HUDEP-2 (cell line): Measurements from ENCODE around the gene GRM5.
"Not testable (repeated sequence)": the region's sequence is repeated elsewhere in the genome, so short reads cannot be mapped to it uniquely, and the experiment has no call there.

Source experiments
- DNase-seq, 76 experiments: peaks; one replicate each; lab custom pipeline; 2025; ENCODE audit not compliant: unreplicated experiment in 76 of 76; lab: John Stamatoyannopoulos, UW

The GRM5 gene

DNA sequence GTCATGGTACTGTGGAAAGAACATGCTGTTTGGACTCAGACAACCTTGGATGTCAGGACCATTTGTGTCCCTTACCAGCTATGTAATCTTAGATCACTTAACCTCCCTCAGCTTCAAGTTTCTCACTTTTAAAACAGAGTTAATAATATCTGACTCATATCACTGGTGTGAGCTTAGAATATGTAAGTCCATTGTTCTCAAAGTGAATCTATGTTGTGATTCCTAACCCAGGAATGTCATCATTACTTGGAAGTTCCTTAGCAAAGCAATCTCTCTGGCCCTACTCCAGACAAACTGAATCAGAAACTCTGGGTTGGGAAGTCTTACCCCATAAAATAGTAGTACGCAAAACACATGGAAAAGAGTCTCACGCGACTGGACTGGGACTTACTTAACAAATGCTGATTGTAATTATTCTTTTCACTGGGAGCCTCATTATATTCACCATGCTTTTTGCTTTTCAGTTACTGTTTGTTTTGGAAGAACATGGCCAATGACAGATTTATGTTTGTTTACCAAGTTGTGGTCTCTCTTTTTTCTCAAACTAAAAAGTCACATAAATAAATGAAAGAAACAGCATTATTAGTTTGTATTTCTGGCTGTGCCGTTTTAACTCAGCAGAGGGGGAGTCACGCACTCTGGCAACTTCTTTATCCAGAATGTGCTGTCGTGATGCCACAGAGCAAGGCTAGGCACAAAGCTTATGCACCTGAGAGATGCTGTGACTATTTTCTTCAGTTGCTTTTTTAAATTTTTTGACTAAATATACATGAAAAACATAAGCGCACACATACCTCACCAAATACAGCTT, 510.6 kb downstream of the GRM5 start:
- no peak for DNase-seq

DNA sequence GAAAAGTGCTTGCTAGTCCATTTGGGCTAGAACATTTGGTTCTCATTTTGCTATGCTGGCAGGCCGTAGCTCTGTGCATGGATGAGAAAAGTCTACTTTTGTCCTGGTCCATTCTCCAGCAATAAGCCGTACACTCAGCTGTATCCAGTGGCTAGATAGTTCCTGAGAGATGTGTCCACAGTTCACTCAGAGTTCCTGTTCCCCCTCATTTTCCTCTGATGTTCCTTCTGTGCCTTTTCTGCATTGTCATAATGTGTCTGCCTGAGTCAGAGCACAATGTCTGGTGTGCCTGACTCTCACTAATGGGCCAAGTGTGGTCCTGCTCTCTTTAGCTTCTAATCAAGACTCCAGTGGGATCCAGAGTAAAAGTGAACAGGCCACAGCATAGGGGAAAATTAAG, 512.6 kb downstream of the GRM5 start:
- DNase-seq = no peak

GRCh38 chr11:88552379-88553062, 513.3 kb downstream of the GRM5 start:
- peak in 41 of 76 experiments; percentile 1 to 54 (median 16) for DNase-seq

DNA sequence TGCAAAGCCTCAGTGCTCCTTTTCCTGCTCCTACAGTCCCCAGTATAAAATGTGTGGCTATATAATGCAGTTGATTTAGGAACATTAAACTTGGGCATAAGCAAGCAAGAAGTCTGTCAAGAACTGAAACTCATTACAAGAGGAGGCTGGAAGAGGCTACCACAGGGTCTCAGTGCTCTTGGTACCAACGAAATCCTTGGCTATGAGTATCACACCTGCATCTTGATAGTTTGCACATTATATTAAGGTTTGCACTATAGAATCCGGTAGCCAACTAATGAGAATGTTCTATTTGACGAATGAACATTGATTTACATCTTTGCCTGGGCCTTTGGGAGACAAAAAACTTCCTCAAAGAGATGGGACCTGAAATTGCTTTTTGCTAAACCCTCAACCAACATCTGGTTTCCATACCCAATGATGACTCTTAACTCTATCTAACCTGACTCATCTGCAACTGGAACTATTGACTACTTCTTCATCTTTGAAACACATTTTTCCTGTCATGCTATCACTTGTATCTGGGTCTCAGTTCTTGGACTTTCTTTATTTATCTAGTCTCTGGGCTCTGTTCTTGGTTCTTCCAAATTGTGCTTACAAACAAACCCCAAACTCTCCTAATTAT, 521.0 kb downstream of the GRM5 start:
- DNase-seq = no peak

DNA sequence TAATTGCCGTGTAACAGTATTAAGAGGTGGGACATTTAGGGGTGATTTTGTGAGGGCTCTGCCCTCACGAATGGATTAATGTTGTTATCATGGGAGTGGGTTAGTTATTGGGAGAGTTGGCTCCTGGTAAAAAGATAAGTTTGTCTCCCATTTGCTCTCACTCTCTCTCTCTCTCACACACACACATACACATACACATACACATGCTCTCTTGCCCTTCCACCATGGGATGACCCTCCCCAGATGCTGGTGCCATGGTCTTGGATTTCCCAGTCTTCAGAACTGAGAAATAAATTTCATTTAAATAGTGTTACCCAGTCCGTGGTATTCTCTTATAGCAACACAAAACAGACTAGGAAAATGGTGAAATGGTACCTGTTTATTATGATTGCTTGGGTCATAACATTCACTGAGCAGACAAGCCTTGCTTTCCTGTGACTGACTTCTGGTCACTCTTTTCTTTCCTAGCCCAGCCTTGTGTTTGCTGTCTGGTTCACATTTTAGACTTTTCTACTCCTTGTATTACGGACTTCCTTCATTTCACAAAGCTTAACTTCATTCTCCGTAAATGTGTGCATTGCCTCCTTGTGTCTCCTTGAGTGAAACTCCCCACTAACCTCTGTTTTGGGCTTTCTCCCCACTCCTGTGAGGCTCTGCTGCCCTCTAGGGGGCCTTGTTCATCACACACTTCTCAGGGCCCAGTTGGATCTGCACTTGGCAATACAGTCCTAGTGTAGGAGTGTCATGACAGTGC, 521.7 kb downstream of the GRM5 start:
- DNase-seq = peak in 68 of 76 experiments; percentile 3 to 81 (median 42)

GRCh38 chr11:88541006-88541405, 524.8 kb downstream of the GRM5 start:
- no peak for DNase-seq

- DNase-seq = no peak
These were observed 527.7 kb downstream of the GRM5 start for GRCh38 chr11:88538098-88538497.

GRCh38 chr11:88537613-88538012, 528.2 kb downstream of the GRM5 start:
- no peak for DNase-seq

GRCh38 chr11:88536616-88537265, 529.0 kb downstream of the GRM5 start:
- no peak for DNase-seq

- DNase-seq = no peak
These were observed 529.8 kb downstream of the GRM5 start for GRCh38 chr11:88535916-88536547.

DNA sequence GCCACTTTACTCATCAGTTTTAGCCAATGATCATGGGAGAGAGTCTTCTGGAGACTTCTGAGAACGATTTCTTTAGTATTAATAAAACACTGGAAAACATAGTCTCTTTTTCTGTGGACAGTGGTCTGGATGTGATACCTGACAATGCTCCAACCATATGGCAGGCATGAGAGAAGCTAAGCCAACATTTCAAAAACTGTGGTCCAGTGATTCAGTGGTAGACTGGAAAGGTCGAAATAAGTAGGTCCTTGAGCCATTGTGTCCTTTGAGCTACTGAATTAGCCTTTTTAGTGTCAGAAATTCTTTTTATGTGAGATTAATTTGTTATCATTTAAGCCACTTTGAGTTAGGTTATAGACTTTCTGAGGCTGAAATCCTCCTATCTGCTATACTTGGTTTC, 530.5 kb downstream of the GRM5 start:
- DNase-seq = no peak

DNA sequence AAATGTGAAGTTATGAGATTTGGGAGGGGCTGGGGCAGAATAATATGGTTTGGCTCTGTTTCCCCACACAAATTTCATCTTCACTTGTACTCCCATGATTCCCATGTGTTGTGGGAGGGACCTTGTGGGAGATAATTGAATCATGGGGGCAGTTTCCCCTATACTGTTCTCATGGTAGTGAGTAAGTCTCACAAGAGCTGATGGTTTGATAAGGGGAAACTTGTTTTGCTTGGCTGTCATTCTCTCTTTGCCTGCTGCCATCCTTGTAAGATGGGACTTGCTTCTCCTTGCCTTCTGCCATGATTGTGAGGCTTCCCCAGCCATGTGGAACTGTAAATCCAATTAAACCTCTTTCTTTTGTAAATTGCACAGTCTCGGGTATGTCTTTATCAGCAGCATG, 531.1 kb downstream of the GRM5 start:
- not testable (repeated sequence) for DNase-seq

DNA sequence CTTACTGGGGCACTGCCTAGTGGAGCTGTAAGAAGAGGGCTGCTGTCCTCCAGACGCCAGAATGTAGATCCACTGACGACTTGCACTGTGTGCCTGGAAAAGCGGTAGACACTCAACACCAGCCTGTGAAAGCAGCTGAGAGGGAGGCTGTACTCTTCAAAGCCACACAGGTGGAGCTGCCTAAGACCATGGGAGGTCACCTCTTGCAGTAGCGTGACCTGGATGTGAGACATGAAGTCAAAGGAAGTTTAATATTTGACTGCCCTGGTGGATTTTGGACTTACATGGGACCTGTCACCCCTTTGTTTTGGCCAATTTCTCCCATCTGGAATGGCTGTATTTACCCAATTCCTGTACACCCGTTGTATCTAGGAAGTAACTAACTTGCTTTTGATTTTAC, 531.6 kb downstream of the GRM5 start:
- DNase-seq = no peak

DNA sequence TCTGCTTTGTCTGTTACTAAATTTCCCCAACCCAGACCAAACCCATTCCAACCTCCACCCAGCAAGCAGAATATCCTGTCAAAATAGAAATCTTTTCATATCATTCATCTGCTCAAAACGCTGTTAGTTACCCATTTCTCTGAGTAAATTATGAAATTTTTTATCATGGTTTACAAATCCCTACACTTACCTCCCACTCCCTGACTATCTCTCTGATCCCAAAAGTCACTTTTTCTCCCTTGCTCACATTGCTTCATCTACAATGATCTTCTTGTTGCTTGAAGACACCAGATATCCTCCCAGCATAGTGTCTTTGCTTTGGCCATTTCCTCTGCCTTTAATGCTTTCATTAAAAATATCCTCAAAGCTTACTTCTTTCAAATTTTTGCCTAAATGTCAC, 532.8 kb downstream of the GRM5 start:
- DNase-seq = no peak

DNA sequence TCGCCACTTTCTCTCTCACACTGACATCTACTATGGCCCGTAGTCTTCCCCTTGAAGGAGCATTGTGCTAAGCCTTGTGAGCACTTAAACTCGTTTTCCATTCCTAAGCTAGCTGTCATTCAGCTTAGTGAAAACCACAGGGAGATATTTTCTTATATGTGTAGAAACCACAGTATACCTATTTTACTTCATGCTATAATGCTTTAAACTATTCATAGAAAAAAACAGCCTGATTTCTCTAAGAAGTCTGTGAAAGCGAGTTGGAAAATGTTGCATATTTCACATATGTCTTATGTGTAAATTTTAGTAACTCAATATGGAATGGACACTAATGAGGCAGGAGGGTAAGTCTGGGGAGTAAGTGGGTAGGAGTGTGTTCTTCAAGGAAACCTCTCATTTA, 534.0 kb downstream of the GRM5 start:
- DNase-seq = no peak

DNA sequence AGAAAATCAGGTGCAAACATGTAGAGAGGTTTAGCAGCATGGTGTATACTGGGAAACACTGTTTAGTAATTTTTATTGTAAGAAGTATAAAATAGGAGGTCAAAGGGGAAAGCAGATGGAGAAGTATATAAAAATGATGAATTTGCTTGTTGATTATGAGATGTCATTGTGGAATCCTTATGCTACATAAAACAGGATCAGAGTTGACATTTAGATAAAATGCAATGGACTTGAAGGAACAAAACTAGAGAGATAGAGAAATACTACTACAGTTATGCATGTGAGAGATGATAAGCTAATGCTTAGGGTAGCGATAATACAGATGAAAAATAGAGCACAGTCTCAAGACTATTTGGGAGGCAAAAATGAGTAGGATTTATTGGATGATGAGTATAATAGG, 536.4 kb downstream of the GRM5 start:
- no peak for DNase-seq

DNA sequence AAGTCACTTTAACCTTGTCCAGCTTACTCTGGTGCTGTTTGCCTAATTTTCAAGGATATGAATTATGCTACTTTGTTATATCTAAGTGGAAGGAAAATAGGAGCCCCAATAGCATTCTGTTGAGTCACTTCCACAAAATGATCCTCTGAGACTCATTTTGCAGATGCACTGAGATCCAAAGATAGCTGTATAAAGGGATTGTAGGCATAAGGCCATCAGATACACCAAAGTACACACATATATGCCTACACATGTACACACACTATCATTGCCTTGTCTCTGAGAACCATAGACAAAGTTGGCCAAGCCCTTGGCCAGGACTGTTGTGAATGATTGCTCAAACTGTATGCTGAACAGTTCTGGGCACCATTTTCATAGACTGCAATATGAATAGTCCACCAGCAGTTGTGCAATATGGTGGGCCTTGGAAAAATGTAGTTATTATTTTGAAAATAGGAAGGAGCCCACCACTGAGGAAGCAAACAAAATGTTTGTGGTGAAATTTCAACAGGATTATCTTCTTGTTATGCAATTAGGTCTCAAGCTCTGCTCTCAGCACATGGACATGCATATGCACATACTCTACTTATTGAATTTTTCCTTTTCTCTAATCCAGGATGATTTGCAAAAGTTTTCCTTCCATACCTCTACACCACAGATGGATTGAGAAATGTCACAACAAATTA, 542.3 kb downstream of the GRM5 start:
- no peak for DNase-seq

DNA sequence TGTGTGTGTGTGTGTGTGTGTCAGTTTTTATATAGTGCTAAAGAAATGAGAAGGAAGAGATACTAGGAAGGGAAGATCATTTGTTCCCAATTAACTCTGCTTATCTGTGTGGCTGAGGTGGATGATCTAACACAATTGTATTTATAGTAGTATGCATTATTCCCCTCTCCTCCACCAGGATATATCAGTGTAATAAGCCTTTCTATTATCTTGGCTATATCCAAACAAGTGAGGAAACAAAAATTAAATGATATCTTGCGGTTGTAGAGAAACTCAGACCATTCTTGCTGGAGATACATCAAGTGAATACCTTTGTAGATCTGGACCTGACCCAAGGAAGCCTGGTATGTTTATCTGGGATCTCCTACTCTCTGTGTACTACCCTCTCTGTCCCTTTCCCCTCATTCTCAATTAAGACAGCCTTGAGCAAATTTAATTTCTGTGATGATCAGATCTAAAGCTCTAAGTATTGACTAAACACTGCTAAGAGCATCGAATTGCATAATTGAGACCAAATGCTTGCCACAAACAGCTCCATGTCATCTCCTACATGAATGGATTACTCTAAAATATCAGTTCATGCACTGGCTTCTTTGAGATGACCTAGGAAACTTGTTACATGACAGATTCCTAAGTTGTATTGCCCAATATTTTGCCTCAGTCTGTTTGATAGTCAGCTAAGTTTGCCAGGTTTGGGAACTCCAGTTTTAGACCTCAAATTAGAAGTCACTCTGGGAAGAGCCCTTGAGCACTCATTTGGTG, 543.0 kb downstream of the GRM5 start:
- DNase-seq = no peak

DNA sequence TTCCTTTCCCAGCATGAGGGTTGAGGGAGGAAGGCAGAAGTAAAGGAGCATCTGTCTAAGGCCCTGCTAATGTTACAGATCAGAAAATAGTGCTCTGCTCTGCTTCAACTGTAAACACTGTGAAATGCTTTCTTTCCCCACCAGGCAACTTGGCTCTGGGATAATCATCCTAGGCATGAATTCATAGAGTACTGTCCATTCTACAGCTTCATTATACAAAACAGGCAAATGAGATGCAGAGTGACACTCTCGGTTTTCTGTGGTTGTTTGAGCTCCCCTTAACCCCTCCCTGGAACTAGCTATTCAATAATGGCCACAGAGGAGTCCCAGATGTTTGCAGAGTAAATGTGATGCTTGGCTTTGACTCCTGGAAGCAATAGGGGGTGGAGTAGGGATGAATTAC, 544.0 kb downstream of the GRM5 start:
- peak in 1 of 76 experiments; percentile 0 for DNase-seq
